NB4 (cell line): ENCODE results near the gene SLBP.

Experiments
- CTCF ChIP-seq: IDR thresholded peaks from one replicate; pipeline ENCODE4 v1.5.1; 2012; ENCODE audit warnings: low read depth, low read length
- MAX ChIP-seq: IDR thresholded peaks from 2 replicates; pipeline ENCODE4 v1.6.1; 2011; ENCODE audit warnings: low read depth, low read length
- MYC ChIP-seq: IDR thresholded peaks from 2 replicates; pipeline ENCODE4 v1.6.1; 2011; ENCODE audit warnings: low read depth, low read length
- POLR2A ChIP-seq: IDR thresholded peaks from 2 replicates; pipeline ENCODE4 v1.6.1; 2011; ENCODE audit warnings: mild to moderate bottlenecking; ENCODE audit not compliant: insufficient read length; ENCODE audit errors: extremely low read depth

- TF ChIP-seq CTCF, result no peak
- peak; percentile 91 for TF ChIP-seq POLR2A
- TF ChIP-seq MAX, result peak; percentile 93
- peak; percentile 98 for TF ChIP-seq MYC
Measured at GRCh38 chr4:1712216-1713002, at the start of gene SLBP.
